GM18909 (cell line): ENCODE measurements around the gene FAM83E.
"Not testable (repeated sequence)": the region's sequence is repeated elsewhere in the genome, so short reads cannot be mapped to it uniquely, and the experiment has no call there.

Experiments
- ATAC-seq: cut with Tn5 transposase; IDR thresholded peaks from one replicate; pipeline ENCODE4 v1.9.1; 2021; ENCODE audit warnings: mild to moderate bottlenecking; ENCODE audit not compliant: unreplicated experiment, poor library complexity

Gene FAM83E

GRCh38 chr19:48614436-48615230 lies at the start of gene FAM83E:
Gene FAM83E, minus strand, starts transcription at chr19:48615076. Its CDS starts 1,704 bp downstream, at chr19:48613372.
- no peak for ATAC-seq

DNA sequence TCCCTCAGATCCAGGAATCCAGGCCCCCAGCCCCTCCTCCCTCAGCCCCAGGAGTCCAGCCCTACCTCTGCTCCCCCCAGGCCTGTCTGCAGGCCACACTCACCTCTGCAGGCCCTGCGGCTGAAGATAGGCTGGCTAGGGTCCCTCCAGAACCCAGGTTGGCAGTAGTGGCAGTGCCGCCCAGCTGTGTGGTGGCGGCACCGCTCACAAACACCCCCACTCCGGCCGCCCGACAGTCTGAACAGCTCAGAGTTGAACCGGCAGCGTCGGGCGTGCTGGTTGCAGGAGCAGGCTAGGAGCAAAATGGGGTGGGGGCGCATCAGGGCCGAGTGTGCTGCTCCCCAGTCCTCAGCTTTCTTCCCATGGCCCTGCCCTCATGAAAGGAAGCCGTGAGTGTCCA lies 49.6 kb upstream of the FAM83E start:
- ATAC-seq: no peak

GRCh38 chr19:48663667-48664066 lies 48.8 kb upstream of the FAM83E start:
- no peak for ATAC-seq

- ATAC-seq: no peak
These were observed 46.8 kb upstream of the FAM83E start for GRCh38 chr19:48661711-48662090.

GRCh38 chr19:48660852-48661710 lies 46.2 kb upstream of the FAM83E start:
- peak; percentile 79 for ATAC-seq

- no peak for ATAC-seq
These were observed 44.9 kb upstream of the FAM83E start for GRCh38 chr19:48659768-48660167.

GRCh38 chr19:48658483-48658882 lies 43.6 kb upstream of the FAM83E start:
- ATAC-seq: no peak

DNA sequence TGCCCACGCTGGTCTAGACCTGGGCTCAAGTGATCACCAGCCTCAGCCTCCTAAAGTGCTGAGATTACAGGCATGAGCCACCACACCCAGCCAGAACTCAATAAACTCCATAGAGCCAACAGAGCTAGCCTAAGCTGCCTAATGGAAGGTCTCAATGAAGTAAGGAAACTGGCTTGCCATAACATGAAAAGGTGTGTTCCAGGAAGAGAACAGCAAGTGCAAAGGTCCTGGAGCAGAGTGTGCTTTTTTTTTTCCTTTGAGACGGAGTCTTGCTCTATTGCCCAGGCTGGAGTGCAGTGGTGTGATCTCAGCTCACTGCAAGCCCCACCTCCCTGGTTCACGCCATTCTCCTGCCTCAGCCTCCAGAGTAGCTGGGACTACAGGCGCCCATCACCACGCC lies 43.0 kb upstream of the FAM83E start:
- ATAC-seq: not testable (repeated sequence)

GRCh38 chr19:48656840-48657474 lies 42.1 kb upstream of the FAM83E start:
- ATAC-seq: no peak

GRCh38 chr19:48654299-48655059 lies 39.6 kb upstream of the FAM83E start:
- ATAC-seq: no peak

GRCh38 chr19:48651683-48652048 lies 36.8 kb upstream of the FAM83E start:
- ATAC-seq: no peak

GRCh38 chr19:48650974-48651682 lies 36.3 kb upstream of the FAM83E start:
- no peak for ATAC-seq

GRCh38 chr19:48648134-48648533 lies 33.3 kb upstream of the FAM83E start:
- no peak for ATAC-seq

DNA sequence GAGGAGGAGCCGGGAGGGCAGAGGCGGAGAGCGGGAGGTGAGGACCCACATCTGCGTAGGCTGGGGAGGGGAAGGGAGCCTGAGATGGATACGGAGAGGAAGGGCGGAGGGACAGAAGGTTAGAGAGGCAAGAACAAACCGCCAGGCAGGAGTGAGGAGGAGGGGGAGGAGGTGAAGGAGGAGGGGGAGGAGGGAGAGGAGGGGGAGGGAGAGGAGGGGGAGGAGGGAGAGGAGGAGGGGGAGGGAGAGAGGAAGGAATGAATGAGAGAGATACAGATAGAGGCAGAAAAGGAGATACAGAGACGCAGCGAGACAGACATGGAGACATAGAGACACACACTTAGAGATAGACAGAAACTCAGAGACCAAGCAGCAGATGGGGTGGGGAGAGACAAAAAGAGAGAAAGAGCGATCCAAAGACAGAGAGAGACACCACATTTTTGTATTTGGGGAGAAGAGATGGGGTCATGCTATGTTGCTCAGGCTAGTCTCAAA lies 31.9 kb upstream of the FAM83E start:
- no peak for ATAC-seq

GRCh38 chr19:48646001-48646721 lies 31.3 kb upstream of the FAM83E start, which contains the start of gene CA11:
Gene CA11, minus strand, starts transcription at chr19:48646187. Its CDS starts 555 bp downstream, at chr19:48645632.
- peak; percentile 80 for ATAC-seq

- no peak for ATAC-seq
These were observed 30.7 kb upstream of the FAM83E start for GRCh38 chr19:48645620-48646000.

DNA sequence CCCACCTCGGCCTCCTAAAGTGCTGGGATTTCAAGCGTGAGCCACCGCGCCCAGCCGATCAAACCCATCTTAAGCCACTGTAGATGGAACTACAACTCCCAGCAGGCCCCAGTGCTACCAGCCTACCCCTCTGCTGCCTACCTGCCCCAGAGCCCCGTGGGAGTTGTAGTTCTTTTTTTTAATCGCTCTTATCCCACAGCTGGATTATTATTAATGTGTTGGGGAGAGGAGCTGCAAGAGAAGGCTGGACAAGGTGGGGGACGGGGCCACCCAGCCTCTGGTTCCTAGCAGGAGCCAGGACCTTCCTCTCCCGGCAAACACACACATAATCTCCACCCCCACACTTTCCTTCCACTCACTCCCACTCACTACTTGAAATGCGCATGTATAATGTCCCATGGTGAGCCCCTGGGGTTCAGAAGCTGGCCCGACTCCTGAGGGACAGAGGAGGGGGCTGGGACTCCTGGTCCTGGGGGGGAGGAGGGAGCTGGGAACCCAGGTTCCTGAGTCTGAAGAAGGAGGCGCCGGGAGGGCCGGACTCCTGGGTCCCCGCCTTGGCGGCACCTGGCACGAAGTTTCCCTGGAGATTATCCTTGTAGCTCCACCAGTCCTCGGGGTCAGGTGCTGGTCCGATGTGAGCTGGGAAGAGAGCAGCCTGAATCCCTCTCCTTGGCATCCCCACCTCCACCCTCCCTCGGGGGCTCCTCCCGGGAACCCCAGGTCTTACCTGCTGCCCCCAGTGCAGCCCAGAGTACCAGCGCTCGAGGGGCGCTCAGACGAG lies 30.2 kb upstream of the FAM83E start:
- no peak for ATAC-seq

DNA sequence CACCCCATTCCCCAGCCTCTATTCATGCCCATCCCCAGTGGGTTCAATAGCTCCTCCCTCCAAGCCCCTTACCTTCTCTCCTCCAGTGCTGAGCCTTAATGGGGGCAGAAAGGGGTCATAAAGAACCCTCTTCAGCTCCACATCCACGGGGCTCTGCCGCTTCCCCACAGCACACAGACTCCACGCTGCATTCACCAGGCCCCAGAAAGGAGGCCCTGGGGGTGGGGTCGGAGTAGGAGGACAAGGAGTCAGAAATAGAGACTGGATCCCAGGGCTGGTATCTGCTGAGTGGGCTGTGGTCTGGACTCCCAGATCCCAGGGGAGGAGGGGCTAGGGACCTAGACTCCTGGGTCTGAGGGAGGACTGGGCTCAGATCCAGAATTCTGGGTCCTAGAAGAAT lies 29.5 kb upstream of the FAM83E start:
- ATAC-seq: no peak
